ENCODE data around the gene LRRC52. TPM values are rescaled to one million over a fixed set of nuclear protein-coding genes. Genes with fewer than 3 reads are reported as not detected.

Gene LRRC52
- total RNA-seq, 1 experiment from 2014 or later, result not detected

- CTCF ChIA-PET, result no interaction called here
- no peak overlapping the region for H3K4me3 ChIP-seq
- no peak overlapping the region for H2AFZ ChIP-seq
- H3K9me2 ChIP-seq (ENCODE audit: insufficient read depth), result no peaks in the 10 kb centered on the region
- POLR2A ChIA-PET (ENCODE audit: unreplicated experiment), result no interaction called here
- no peaks in the 10 kb centered on the region for H3K4me1 ChIP-seq (replicated peaks; ENCODE audit: insufficient read depth)
- no TSS peak for BruUV-seq (replicated peaks)
- H3K27me3 ChIP-seq (ENCODE audit: insufficient read depth, low read depth), result 0 out of 2 replicates have a peak, but pooled peaks cover 8% of the 10 kb centered on the region
- no peaks in the 10 kb centered on the region for H3F3A ChIP-seq (ENCODE audit: insufficient read depth, low read depth)
- H3K36me3 ChIP-seq (ENCODE audit: low read depth), result no peaks in the 10 kb centered on the region
- H3K79me2 ChIP-seq (ENCODE audit: low read depth), result no peaks in the 10 kb centered on the region
- DNase-seq, result no peak
- TF ChIP-seq EZH2 (IDR thresholded peaks at IDR 0.05; ENCODE audit: low read depth) (no peak), CTCF (conservative IDR thresholded peaks at IDR 0.05) (no peak)
- intact Hi-C loops (cut with micrococcal nuclease; ENCODE audit: unreplicated experiment), result no loop called here
- H4K20me1 ChIP-seq (ENCODE audit: insufficient read depth), result no peaks in the 10 kb centered on the region
- H3K27ac ChIP-seq, result no peak overlapping the region
- H3K4me2 ChIP-seq, result no peak overlapping the region
- H3K9me3 ChIP-seq (ENCODE audit: insufficient read depth, low read depth), result no peaks in the 10 kb centered on the region
These were observed 19.0 kb upstream of the LRRC52 start for GRCh38 chr1:165524639-165525285.

GRCh38 chr1:165525708-165526107 lies 18.1 kb upstream of the LRRC52 start:
- POLR2A ChIA-PET (ENCODE audit: unreplicated experiment), result no interaction called here
- no peak overlapping the region for H2AFZ ChIP-seq
- 0 out of 2 replicates have a peak, but pooled peaks cover 8% of the 10 kb centered on the region for H3K27me3 ChIP-seq (ENCODE audit: insufficient read depth, low read depth)
- DNase-seq, result no peak
- H3K4me3 ChIP-seq, result no peak overlapping the region
- H3K4me1 ChIP-seq (replicated peaks; ENCODE audit: insufficient read depth), result no peaks in the 10 kb centered on the region
- H3K9me3 ChIP-seq (ENCODE audit: insufficient read depth, low read depth), result no peaks in the 10 kb centered on the region
- H3K36me3 ChIP-seq (ENCODE audit: low read depth), result no peaks in the 10 kb centered on the region
- BruUV-seq (replicated peaks), result no TSS peak
- H3K9me2 ChIP-seq (ENCODE audit: insufficient read depth), result no peaks in the 10 kb centered on the region
- H4K20me1 ChIP-seq (ENCODE audit: insufficient read depth), result no peaks in the 10 kb centered on the region
- no peak overlapping the region for H3K27ac ChIP-seq
- H3K4me2 ChIP-seq, result no peak overlapping the region
- TF ChIP-seq CTCF (conservative IDR thresholded peaks at IDR 0.05) (no peak), EZH2 (IDR thresholded peaks at IDR 0.05; ENCODE audit: low read depth) (no peak)
- intact Hi-C loops (cut with micrococcal nuclease; ENCODE audit: unreplicated experiment), result no loop called here
- H3F3A ChIP-seq (ENCODE audit: insufficient read depth, low read depth), result no peaks in the 10 kb centered on the region
- no peaks in the 10 kb centered on the region for H3K79me2 ChIP-seq (ENCODE audit: low read depth)
- CTCF ChIA-PET, result no interaction called here

- TF ChIP-seq EZH2 (IDR thresholded peaks at IDR 0.05; ENCODE audit: low read depth) (no peak), CTCF (conservative IDR thresholded peaks at IDR 0.05) (no peak)
- Histone ChIP-seq H3K4me3 (no peak overlapping the region), H3K9me2 (ENCODE audit: insufficient read depth) (no peaks in the 10 kb centered on the region), H3F3A (ENCODE audit: insufficient read depth, low read depth) (no peaks in the 10 kb centered on the region), H3K27ac (no peak overlapping the region), H3K4me1 (replicated peaks; ENCODE audit: insufficient read depth) (no peaks in the 10 kb centered on the region), H2AFZ (no peak overlapping the region), H3K36me3 (ENCODE audit: low read depth) (no peaks in the 10 kb centered on the region), H3K27me3 (ENCODE audit: insufficient read depth, low read depth) (no peaks in the 10 kb centered on the region), H3K4me2 (no peak overlapping the region), H3K9me3 (ENCODE audit: insufficient read depth, low read depth) (no peaks in the 10 kb centered on the region), H4K20me1 (ENCODE audit: insufficient read depth) (no peaks in the 10 kb centered on the region), H3K79me2 (ENCODE audit: low read depth) (no peaks in the 10 kb centered on the region)
- no peak for DNase-seq
- intact Hi-C loops (cut with micrococcal nuclease; ENCODE audit: unreplicated experiment), result no loop called here
- ChIA-PET CTCF (no interaction called here), POLR2A (ENCODE audit: unreplicated experiment) (no interaction called here)
- no TSS peak for BruUV-seq (replicated peaks)
These were observed 16.4 kb upstream of the LRRC52 start for GRCh38 chr1:165527251-165528007.
